GM18867 (cell line): Measurements from ENCODE around the gene MLX.
A peak's percentile ranks its signal among the peaks of the same experiment; 100 is the strongest.

Source experiments
- ATAC-seq: cut with Tn5 transposase; IDR thresholded peaks from one replicate; pipeline ENCODE4 v1.9.1; 2021; ENCODE audit warnings: mild to moderate bottlenecking, moderate library complexity; ENCODE audit not compliant: unreplicated experiment

MLX gene, protein sequence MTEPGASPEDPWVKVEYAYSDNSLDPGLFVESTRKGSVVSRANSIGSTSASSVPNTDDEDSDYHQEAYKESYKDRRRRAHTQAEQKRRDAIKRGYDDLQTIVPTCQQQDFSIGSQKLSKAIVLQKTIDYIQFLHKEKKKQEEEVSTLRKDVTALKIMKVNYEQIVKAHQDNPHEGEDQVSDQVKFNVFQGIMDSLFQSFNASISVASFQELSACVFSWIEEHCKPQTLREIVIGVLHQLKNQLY

GRCh38 chr17:42566883-42567573, at the start of gene MLX:
TSS of gene MLX (plus strand) at chr17:42567100. CDS start at chr17:42567125, 25 bp downstream.
- ATAC-seq: peak; percentile 61

DNA sequence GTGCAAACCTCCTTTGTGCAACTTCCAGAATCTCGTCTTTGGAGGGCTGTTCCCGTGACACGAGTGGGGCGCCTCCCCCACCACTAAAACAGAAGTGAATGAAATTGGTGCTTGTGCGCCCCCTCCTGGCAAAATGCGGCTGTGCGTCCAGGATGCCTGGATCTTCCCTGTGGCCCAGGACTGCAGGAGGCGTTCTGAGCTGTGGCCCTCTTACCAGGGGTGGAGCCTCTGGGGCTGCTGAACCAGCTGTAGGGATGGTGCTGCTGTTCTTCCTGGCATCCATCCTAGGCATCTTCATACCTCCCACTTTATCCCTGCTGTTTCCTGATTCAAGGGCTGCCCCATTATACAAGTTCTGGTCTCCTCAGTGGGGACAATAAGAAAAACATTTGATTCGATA, 49.4 kb upstream of the MLX start:
- ATAC-seq: no peak

DNA sequence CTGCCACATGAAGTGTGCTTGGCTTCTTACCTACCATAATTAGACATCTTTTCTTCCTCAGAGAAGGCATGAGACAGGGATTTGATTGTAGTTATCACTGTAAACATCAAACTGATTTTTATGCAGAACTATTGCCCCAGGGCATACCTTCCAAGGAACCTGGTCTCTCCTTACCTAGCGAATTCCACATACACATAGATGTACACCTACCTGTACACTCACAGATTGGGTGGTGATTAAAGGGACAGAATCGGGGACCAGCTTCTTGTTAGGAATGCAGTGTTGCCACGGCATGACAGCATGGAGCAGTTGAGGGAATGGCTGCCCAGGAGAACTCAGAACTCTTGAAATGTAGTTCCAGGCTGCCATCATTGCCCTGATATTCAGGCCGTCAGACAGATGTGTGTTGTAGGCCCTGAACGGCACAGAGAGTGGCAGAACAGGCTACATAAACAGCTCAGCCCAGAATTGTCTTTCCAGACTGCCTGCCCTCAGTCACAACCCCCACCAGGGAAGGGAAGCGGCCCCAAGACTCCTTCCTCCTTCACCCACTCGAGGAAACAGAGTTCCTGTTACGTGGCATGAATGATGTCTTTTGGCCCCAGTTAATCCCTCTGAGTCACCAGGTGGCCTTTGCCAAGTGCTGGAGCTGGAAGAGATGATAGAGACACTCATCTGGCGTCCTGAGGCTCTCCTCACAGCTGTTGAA, 48.7 kb upstream of the MLX start:
- ATAC-seq: no peak

GRCh38 chr17:42518755-42519545, 48.0 kb upstream of the MLX start:
- no peak for ATAC-seq

- ATAC-seq: no peak
Measured at GRCh38 chr17:42519546-42520491, 47.1 kb upstream of the MLX start.

DNA sequence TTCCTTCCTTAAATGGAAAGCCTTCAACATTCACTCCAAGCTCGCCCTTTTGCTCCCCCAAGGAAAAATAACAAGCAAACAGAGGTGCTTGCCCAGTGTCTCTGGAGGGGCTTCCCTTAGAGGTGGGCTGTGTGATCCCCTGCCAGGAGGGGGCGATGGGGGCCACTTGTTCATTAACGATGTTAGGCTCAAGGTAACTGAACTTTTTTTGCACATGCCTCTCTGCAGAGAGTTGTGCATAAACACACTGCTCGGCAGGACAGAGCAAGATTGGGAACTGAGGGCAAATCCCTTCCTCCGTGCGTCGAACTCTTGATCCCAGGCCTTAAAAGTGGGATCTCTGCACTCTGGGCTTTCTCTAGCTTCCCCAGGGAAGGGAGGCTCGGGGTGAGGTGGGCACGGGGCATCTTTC, 46.4 kb upstream of the MLX start:
- ATAC-seq: no peak

- no peak for ATAC-seq
Measured at GRCh38 chr17:42521036-42521435, 45.9 kb upstream of the MLX start.

DNA sequence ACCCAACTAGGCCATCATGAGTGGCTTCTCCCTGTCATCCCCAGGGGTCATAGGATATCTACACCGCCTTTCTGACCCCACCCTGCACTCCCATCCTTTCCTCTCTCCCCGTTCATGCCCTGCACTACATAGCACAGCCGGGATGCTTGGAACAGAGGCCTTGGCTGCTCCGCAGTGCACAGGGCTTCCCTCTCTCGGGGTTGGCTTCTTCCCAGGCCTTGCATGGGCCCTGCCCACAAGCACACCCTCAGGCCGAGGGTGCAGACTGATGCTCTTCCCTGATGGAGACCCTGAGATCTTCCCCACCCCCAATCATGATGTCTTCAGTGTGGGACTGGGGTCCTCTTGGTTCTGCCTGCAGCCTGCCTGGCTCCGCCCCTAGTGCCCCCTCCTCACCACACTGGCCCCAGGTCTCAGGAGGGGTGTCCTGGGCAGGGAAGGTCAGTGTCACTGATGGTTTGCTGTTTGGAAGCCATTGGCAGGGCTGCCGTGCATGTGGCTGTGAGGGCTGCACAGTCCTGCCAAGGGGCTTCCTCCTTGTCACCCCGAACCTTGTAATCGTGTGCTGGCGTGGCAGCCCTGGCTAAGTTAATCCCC, 45.1 kb upstream of the MLX start:
- no peak for ATAC-seq

DNA sequence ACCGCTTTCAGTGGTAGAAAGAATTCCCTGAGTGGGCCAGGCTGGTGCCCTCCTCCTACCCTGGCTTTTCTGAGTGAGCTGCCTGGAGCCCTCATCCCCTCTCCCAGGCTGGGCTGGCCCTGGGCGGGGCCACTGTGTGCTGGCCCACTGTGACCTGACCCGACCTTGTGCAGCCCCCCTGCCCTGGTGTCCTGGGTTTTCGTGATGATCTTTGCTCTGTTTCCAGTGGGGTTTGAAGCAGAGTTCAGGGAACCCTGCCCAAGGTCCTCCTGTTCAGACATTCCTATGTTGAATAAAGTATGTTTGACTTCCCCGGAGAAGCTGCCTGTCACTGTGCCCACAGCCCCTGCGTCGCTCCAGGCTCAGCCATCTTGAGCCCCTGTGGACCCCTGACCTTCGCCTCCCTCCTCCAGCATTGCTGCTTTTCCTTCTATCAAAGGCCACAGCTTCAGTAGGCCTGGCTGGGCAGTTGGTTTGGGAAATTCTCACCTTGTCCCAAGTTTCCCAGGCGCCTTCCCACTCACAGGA, 44.6 kb upstream of the MLX start:
- ATAC-seq: no peak

DNA sequence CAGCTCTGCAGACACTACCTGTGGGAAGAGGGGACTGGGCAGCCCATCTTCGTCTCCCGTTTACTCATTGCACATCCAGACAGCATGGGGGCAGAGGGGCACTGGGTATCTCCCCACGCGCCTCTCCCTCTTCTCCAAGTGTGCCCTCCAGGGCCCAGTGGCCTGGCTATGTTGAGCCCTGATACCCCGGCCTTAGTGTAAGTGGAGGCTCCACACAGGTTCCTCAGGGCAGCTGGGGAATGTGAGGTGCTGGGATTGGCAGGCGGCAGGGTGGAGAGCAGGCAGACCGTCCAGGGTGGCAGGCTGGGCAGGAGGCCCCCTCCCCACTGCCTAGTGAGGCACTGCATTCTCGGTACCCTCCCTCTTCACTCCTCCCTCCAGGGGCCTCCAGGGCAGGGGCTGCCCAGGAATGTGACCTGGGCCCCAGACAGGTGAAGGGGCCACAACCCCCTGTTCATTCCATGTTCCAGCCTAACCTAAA, 44.1 kb upstream of the MLX start:
- ATAC-seq: no peak

DNA sequence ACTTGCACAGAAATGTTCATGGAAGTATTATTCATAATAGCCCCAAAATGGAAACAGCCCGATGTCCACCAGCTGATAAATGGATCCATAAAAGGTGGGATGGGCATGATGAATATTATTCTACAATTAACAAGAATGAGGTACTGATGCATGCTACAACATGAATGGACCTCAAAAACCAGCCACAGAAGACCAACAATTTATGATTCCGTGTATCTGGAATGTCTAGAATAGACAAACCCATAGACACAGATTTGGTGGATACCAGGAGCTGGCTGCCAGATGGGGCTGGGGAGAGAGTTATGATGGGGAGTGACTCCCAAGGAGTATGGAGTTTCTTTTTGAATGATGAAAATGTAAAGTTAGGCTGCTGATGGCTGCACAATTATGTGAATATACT, 41.7 kb upstream of the MLX start:
- ATAC-seq: no peak

GRCh38 chr17:42526031-42526444, 40.9 kb upstream of the MLX start:
- no peak for ATAC-seq

DNA sequence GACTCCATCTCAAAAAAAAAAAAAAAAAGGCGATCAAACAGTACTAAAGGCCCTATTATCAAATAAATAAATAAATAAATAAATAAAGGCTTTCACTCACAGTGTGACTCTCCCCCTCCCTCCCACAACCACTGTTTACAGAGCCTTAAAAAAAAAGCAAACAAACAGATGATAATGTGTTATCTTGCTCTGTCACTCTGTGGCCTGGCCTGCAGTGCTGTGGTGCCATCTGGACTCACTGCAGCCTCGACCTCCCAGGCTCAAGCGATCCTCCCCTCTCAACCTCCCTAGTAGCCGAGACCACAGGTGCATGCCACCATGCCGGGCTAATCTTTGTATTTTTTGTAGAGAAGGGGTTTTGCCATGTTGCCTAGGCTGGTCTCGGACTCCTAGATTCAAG, 39.0 kb upstream of the MLX start:
- ATAC-seq: no peak

GRCh38 chr17:42529061-42529460, 37.8 kb upstream of the MLX start:
- ATAC-seq: no peak

- no peak for ATAC-seq
Measured at GRCh38 chr17:42530952-42531454, 35.9 kb upstream of the MLX start.

DNA sequence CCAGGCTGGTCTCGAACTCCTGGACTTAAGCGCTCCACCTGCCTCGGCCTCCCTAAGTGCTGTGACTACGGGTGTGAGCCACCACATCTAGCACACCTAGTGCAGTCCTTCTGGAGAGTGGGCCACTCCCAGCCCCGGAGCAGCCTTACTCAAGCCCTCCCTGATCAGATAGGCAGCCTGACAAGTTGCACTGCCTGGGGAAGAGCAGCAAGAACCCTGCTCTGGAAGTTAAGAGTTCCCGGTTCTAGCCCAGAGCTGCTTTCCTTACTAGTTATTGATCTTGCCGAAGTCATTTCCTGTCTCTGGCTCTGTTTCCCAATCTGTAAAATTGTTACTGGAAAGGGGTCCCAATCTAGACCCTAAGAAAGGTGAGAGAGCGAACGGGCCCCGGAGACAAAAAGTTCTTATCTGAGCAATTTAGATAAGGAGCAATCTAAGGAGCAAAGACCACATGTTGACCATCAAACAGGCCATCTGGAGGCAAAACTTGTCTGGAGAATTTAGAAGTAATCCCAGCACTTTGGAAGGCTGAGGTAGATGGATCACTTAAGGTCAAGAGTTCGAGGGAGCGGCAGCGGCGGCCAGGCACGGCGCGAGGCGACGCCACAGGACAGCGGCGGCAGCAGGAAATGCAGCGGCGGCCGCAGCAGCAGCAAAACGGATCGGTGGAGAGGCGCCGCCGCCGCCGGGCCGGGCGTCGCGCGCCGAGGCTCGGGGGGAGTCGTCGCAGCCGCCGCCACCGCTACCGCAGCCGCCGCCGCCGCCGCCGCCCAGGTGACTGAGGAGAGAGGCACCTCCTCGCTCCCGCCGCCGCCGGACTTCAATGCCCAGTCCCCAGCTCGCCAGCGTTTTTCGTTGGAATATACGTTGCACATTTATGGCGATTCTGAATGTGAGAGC, 35.2 kb upstream of the MLX start:
- no peak for ATAC-seq

DNA sequence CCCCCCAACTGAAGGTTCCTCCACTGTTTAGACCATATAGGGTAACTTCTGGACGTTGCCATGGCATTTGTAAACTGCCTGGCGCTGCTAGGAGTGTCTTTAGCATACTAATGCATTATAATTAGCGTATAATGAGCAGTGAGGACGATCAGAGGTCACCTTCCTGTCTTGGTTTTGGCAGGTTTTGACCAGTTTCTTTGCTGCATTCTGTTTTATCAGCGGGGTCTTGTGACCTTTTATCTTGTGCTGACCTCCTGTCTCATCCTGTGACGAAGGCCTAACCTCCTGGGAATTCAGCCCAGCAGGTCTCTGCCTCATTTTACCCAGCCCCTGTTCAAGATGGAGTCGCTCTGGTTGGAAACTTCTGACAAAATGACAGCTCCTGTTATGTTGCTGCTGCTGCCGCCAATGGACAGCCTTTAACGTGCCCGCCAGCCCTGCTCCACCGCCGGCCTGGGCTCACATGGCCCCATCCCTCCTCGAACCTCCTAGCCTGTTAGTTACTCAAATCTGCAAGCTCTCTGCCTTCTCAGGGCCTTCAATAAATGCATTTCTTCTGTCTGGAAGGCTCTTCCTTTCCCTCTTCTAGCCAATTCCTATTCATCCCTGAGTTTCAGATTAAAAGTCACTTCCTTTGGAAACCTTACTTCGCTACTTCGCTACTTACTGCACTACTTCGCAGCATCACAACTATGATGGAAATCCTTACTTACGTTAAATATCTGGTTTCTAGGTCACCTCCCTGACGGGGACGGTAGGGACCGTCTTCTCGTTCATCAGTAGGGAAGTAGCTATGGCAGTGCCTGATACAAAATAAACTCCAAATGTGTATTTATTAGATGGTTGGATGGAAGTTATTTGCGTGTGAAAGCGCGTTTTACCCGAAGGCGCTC, 31.5 kb upstream of the MLX start:
- no peak for ATAC-seq
